Esophagus squamous epithelium (tissue), 4 donors: ENCODE measurements around the gene NPIPA1.
"Not testable (repeated sequence)": the region's sequence is repeated elsewhere in the genome, so short reads cannot be mapped to it uniquely, and the experiment has no call there.

ENCODE experiments used
- POLR2A ChIP-seq, 4 donors: fragments of 450-650 bp; IDR thresholded peaks; one replicate each; pipeline ENCODE4 v1.6.1; 2017; ENCODE audit warnings: antibody characterized with exemption in 4 of 4, mild to moderate bottlenecking in 4 of 4, moderate library complexity in 3 of 4
- TF ChIP-seq, protein P1 (sequence below), 6 experiments: fragments of 450-650 bp in 4 of 6; fragments of 200-600 bp in 2 of 6; sonication (generic) in 2 of 6; IDR thresholded peaks; one replicate each; pipeline ENCODE4 v1.5.1; 2016 to 2019; ENCODE audit warnings: antibody characterized with exemption in 6 of 6, mild to moderate bottlenecking in 4 of 6, moderate library complexity in 4 of 6

DNA sequence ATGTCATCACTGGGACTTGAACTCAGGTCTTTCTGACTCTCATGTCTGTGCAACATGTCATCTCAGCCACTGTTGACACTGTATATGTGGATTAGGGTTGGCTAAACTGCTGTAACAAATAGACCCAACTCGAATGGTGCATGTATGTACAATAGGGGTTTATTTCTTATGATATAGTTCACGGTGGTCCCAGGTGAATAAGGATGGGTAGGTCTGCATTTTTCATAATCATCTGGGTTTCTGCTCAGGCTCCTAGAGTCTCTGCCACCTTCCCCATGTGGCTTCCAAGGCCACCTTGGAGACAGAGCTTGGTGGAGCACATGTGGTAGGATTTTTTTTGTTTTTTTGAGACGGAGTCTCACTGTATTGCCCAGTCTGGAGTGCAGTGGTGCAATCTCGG, 27.5 kb upstream of the NPIPA1 start:
- not testable (repeated sequence) for TF ChIP-seq POLR2A (IDR thresholded peaks at IDR 0.05)
- TF ChIP-seq, protein P1, sequence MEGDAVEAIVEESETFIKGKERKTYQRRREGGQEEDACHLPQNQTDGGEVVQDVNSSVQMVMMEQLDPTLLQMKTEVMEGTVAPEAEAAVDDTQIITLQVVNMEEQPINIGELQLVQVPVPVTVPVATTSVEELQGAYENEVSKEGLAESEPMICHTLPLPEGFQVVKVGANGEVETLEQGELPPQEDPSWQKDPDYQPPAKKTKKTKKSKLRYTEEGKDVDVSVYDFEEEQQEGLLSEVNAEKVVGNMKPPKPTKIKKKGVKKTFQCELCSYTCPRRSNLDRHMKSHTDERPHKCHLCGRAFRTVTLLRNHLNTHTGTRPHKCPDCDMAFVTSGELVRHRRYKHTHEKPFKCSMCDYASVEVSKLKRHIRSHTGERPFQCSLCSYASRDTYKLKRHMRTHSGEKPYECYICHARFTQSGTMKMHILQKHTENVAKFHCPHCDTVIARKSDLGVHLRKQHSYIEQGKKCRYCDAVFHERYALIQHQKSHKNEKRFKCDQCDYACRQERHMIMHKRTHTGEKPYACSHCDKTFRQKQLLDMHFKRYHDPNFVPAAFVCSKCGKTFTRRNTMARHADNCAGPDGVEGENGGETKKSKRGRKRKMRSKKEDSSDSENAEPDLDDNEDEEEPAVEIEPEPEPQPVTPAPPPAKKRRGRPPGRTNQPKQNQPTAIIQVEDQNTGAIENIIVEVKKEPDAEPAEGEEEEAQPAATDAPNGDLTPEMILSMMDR (IDR thresholded peaks at IDR 0.05): not testable (repeated sequence)
